Activated T-helper 9 cell treated with anti-CD3 and anti-CD28 coated beads, Interleukin-2, amount 50 U/mL, for 16 hours (primary cell): Measurements from ENCODE around the gene TEX11.
A peak's percentile ranks its signal among the peaks of the same experiment; 100 is the strongest.
"Not testable (repeated sequence)": the region's sequence is repeated elsewhere in the genome, so short reads cannot be mapped to it uniquely, and the experiment has no call there.

Source experiments
- DNase-seq: peaks from one replicate; pipeline ENCODE4 v3.0.0-alpha.2; 2020; ENCODE audit warnings: low read depth

TEX11 gene

GRCh38 chrX:70755850-70756249 is 152.7 kb downstream of the TEX11 start:
- peak; percentile 28 for DNase-seq

GRCh38 chrX:70754169-70754848 is 154.2 kb downstream of the TEX11 start:
- no peak for DNase-seq

- not testable (repeated sequence) for DNase-seq
These were observed 174.7 kb downstream of the TEX11 start for GRCh38 chrX:70733774-70734173.

- not testable (repeated sequence) for DNase-seq
These were observed 180.6 kb downstream of the TEX11 start for GRCh38 chrX:70727961-70728360.

- DNase-seq: no peak
These were observed 187.8 kb downstream of the TEX11 start for GRCh38 chrX:70720721-70721120.

- DNase-seq: not testable (repeated sequence)
These were observed 197.2 kb downstream of the TEX11 start for GRCh38 chrX:70711336-70711735.

GRCh38 chrX:70694339-70695122 is 214.0 kb downstream of the TEX11 start:
- no peak for DNase-seq

GRCh38 chrX:70679455-70679854 is 229.1 kb downstream of the TEX11 start:
- not testable (repeated sequence) for DNase-seq

GRCh38 chrX:70675284-70675683 is 233.2 kb downstream of the TEX11 start:
- no peak for DNase-seq

GRCh38 chrX:70672326-70672725 is 236.2 kb downstream of the TEX11 start:
- DNase-seq: no peak

- no peak for DNase-seq
These were observed 239.4 kb downstream of the TEX11 start for GRCh38 chrX:70669120-70669519.

- DNase-seq: no peak
These were observed 243.8 kb downstream of the TEX11 start for GRCh38 chrX:70664726-70665125.

- DNase-seq: not testable (repeated sequence)
These were observed 247.4 kb downstream of the TEX11 start for GRCh38 chrX:70661124-70661523.

- not testable (repeated sequence) for DNase-seq
These were observed 251.0 kb downstream of the TEX11 start for GRCh38 chrX:70657546-70657945.

- DNase-seq: no peak
These were observed 252.2 kb downstream of the TEX11 start for GRCh38 chrX:70656304-70656703.

GRCh38 chrX:70647910-70648309 is 260.6 kb downstream of the TEX11 start:
- not testable (repeated sequence) for DNase-seq

GRCh38 chrX:70636218-70636617 is 272.3 kb downstream of the TEX11 start:
- DNase-seq: no peak

GRCh38 chrX:70635669-70636068 is 272.8 kb downstream of the TEX11 start:
- DNase-seq: no peak

- DNase-seq: no peak
These were observed 273.3 kb downstream of the TEX11 start for GRCh38 chrX:70635227-70635626.

GRCh38 chrX:70621743-70622142 is 286.8 kb downstream of the TEX11 start:
- no peak for DNase-seq

- DNase-seq: no peak
These were observed 290.0 kb downstream of the TEX11 start for GRCh38 chrX:70618467-70618866.

GRCh38 chrX:70613295-70613694 is 295.2 kb downstream of the TEX11 start:
- DNase-seq: no peak

- DNase-seq: no peak
These were observed 303.2 kb downstream of the TEX11 start for GRCh38 chrX:70605352-70605751.
